NCI-H774 (cell line): Measurements from ENCODE around the gene CCNI2.
"Not testable (repeated sequence)": the region's sequence is repeated elsewhere in the genome, so short reads cannot be mapped to it uniquely, and the experiment has no call there.

ENCODE experiments used
- DNase-seq: peaks from one replicate; lab custom pipeline; 2025; lab: John Stamatoyannopoulos, UW

Gene CCNI2

DNA sequence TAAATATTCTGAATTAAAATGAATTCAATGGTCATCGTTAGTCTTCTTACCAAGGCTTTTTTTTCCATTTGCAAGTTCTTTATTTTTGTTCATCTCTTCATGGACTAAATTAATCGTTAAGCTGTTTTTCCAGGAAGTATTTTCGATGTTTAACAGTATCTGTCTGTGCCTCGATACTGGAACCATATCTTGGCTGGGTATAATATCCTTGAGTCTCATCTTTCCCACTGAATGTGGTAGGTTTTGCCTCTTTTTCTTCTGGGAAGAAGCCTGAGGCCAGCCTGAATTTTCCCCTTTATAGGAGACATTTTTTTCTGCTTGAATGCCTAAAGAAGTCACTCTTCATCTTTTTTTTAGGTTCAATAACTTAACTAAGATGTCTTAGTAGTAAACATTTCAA, 33.8 kb downstream of the CCNI2 start:
- no peak for DNase-seq

DNA sequence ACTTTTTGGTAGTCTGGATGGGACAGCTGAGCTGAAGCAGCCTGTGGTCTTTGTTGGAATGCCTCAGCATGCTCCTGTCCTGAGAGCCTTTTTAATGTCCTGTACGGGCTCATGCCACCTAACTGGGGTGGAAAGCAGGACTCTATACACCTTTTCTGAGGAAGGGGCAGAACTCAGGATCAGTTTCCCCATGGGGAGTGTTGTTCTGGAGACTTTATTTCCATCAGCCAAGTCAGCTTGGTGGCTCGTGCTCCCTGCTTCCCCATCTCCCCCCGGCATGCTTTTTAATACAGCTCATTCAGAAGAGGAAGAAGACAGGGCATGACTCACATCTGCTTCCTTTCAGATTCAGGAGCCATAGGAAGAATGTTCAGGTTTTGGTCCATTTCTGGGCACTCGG, 34.9 kb downstream of the CCNI2 start:
- no peak for DNase-seq

DNA sequence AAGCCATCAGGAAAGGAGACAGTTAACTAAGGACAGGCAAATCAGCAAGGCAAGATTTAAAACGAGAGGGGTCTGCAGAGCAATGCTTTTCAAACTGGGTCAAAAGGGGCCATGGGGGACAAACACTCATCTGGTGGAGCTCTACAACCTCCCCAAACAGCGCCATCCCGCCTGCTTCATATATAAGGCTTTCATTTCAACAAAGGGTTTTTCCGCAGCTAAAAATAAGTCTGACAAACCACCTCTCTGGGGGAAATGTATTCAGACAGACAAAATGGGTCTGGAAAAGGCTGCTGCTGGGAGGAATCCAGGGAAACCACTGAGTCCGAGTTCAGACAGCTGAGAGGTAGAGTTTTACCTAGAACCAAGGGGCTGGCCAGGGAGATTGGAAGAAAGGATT, 38.1 kb downstream of the CCNI2 start:
- DNase-seq: no peak

DNA sequence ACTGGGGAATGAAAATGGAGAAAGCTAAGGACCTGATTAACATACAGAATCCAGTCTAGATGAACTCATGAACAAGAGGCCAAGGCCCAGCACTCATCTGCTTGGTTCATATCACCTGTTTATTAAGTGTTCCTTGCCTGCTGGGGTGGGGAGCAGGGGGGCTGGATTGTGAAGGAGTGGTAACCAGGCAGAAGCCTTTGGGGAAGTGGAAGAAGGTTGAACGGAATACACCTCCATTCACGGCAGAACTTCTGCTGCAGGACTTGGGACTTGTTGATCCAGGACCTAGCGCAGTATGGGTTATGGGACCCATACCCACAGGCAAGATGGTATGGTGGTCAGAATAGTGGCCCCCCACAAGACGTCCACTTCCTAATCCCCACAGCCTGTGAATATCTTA, 38.6 kb downstream of the CCNI2 start:
- no peak for DNase-seq

DNA sequence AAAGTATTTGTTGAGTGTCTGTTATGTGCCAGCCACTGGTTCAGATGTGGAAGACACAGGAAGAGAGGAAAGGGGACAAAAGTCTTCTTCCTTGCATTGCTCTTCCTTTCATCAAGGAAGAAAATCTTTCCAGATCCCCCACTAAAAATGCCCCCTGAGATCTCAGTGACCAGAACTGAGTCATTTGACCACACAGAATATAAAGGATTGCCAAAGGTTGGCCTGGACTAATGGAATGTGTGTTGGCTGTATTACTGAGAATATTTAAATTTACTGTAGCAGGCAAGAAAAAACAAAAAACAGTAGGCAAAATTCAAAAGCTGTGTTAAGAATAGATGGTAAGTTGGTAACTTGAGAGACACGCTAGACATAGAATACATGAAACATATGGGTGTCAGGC, 39.9 kb downstream of the CCNI2 start:
- DNase-seq: no peak

DNA sequence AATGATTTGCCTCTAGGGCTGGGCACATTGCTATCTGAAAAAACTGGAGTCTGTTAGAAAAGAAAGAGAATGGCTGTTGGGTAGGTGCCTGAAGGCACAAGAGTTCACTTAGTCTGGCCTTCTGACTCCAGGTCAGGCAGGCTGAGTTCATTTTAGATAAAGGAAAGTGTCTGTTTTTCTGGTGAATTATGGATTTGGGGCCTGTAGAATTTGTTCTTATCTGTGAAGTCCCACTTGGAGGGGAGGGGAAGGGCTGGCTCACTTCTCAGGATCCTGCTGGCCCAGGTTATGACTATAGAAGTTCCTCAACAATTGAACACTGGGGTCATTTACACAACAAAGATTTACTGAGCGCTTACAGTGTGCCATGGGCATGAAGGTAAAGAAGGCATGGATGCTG, 41.3 kb downstream of the CCNI2 start:
- no peak for DNase-seq

DNA sequence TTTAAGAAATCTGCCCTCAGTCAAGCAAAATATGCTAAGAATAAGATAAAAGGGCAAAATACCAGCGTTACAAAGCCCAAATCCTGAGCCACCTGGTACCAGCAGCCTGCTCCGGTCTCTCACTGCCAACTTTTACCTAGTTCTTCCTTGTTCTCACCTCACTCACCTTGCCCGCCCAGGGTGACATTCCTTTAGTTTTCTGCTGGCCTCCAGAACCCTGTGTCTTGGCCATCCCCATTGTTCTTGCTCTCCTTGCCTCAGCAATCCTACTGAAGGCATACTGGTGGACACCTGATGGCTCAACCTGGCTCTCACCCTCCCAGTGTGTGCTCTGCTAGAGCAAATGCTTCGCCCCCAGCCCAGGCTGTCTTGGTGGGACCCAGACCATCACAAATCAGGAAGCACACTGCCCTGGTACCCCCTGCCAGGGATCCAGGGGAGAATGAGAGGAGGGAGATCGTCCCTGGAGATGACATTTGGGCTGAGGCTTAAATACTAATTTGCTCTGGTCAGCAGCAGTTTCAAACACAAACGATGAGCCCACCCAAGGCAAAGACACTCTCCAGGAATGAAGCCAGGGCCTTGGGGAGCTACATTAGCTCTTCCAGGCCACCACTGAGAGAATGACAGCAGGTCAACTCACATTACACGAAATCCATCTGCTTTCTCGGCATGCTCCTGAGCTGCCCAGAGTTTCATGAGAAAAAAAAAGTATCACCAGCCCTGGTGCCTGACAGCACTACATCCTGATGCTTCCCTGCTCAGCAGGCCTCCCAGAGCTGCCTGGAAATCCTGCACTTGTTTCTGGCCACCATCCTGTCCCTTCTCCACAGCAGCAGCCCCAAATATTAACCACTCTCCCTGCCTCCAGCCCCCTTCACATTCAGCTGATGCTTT, 42.0 kb downstream of the CCNI2 start:
- no peak for DNase-seq

DNA sequence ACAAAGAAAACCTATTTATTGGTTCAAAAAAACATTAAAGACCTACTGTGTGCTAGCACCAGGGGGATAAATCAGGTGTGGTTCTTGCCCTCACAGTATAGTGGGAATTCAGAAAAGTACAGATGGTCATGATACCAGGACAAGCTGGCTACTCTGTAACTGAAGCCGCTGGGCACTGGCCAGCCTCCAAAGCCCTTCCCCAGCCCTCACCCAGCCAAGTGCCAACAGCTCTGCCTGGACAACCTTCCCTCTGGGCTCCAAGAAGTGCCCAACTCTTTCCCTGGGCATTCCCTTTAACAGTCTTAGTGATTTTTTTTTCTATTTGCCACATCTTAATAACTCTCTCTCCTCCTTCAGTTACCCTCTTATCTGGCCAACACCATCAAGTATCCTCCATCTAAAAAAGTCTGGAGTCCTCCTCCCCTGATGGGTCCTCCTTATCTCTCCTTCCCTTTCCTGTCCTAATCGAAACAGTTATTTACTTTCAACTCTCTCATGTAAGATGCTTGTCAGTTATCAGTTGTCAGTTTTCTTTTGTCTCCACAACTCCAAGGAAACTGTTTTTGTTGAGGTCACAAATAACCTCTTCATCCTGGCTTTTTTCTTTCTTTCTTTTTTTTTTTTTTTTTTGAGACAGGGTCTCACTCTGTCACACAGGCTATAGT, 43.1 kb downstream of the CCNI2 start:
- no peak for DNase-seq

DNA sequence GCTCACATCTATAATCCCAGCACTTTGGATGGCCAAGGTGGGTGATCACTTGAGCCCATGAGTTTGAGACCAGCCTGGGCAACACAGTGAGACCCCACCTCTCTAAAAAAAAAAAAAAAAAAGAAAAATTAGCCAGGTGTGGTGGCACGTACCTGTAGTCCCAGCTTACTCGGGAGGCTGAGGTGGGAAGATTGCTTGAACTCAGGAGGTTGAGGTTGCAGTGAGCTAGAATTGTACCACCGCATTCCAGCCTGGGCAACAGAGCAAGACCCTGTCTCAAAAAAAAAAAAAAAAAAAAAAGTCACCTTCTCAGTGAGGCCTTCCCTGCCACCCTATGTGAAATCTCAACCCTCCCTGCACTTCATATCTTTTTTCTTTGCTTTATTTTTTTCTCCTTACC, 43.8 kb downstream of the CCNI2 start:
- no peak for DNase-seq

DNA sequence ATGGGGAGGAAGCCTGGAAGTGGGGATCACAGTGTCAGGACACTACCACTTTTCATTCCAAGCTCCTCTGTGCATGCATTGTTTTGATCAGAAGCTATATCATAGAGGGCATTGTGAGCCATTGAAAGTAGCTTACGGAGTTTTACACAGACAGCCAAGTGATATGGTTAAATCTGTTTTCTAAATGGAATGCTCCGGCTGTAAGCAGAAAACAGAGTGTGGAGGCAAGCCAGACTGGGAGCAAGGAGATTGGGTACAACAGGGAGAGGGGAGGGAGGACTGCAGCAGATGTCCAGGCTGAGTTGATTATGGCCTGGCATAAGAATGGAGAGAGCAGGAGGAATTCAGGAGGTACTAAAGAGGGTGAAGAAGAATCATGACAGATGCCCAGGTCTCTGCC, 50.4 kb downstream of the CCNI2 start:
- no peak for DNase-seq

DNA sequence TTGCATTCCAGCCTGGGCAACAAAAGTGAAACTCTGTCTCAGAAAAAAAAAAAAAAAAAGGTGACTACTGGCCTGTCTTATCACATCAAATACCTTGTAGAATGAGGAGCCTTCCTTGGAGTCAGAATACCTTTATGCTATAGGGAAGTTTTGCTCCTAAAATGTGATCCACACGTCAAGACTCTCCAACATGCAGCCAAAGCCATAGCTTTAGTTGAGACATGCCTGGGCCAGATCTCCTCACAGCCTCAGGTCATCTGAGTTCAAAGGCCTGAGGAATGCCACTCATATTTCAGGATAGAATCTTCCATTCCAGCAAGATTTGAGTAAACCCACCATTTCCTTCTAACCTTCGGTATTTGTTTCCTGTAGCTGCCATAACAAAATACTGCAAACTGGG, 52.2 kb downstream of the CCNI2 start:
- DNase-seq: no peak

DNA sequence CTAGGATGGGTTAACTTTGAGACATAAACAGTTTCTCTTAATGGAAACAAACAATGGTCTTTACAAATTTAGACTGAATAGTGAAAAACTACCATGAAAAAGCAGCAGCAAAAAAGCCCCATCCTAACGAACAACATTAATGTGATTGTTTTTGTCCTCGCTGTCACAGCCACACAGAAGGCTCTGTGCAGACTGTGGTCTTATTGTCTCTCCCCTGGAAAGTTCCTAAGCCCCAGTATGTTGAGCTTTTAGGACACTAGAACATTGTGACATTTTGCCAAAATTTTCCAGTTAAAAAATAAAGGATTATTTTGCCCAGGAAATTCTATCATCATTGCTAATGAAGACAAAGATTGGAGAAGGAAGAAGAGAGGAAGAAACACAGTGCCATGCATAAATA, 53.3 kb downstream of the CCNI2 start:
- DNase-seq: no peak

DNA sequence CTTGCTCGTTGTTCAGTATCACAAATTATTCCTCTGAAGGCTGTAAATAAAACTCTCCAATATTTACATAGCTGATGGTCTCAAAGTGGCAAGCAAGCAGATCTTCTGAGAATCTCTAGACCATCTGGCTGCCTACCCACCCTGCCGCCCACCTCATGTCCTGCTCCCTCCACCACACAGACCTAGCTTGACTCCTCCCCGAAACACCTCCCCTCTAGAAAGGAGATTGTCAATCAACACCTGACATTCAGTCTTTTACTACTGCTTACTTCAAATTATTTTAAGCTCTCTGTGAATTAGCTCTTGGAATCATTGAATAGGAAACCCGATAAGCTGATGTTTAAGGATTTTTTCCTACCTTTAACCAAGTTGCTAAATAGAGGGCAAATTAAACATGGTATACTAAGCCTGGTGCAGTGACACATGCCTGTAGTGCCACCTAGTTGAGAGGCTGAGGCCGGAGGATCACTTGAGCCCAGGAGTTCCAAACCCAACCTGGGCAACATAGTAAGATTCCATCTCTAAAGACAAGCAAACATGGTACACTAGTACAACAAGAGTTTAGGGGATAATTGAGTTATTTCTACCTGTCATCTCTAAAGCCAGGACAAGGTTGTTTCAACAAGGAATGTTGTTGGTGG, 54.9 kb downstream of the CCNI2 start:
- no peak for DNase-seq

DNA sequence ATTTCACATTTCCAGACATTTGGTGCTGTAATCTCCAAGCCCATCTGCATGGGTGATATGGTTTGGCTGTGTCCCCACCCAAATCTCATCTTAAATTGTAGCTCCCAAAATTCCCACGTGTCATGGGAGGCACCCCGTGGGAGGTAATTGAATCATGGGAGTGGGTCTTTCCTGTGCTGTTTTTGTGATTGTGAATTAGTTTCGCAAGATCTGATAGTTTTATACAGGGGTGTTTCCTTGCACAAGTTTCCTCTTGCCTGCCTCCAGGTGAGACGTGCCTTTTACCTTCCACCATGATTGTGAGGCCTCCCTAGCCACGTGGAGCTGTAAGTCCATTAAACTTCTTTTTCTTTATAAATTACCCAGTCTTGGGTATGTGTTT, 55.5 kb downstream of the CCNI2 start:
- DNase-seq: not testable (repeated sequence)
